Uterus (tissue), 2 donors: ENCODE measurements around the gene PWWP2B.
"Not testable (repeated sequence)": the region's sequence is repeated elsewhere in the genome, so short reads cannot be mapped to it uniquely, and the experiment has no call there.

Source experiments
- CTCF ChIP-seq, 4 experiments: fragments of 200-600 bp in 2 of 4; fragments of 450-650 bp in 2 of 4; sonication (generic) in 2 of 4; IDR thresholded peaks; one replicate each; pipeline ENCODE4 v1.5.1; 2016 to 2019; ENCODE audit warnings: antibody characterized with exemption in 4 of 4, mild to moderate bottlenecking in 2 of 4, moderate library complexity in 1 of 4
- POLR2A ChIP-seq, 2 donors: fragments of 450-650 bp; IDR thresholded peaks; one replicate each; pipeline ENCODE4 v1.6.1; 2016; ENCODE audit warnings: antibody characterized with exemption in 2 of 2, mild to moderate bottlenecking in 1 of 2, moderate library complexity in 1 of 2

- TF ChIP-seq CTCF (IDR thresholded peaks at IDR 0.05), result peak; percentile 67 to 78 (median 77)
- not testable (repeated sequence) for TF ChIP-seq POLR2A (IDR thresholded peaks at IDR 0.05)
Measured at GRCh38 chr10:132352462-132353308, 44.3 kb upstream of the PWWP2B start.
